ENCODE results near the gene LTF.
A peak's percentile ranks its signal among the peaks of the same experiment; 100 is the strongest.
"Not testable (repeated sequence)": the region's sequence is repeated elsewhere in the genome, so short reads cannot be mapped to it uniquely, and the experiment has no call there.

Gene LTF

GRCh38 chr3:46409739-46410489 lies 54.8 kb downstream of the LTF start:
- DNase-seq = no peak

- DNase-seq = no peak
Observed at GRCh38 chr3:46408853-46409252, 55.9 kb downstream of the LTF start.

- DNase-seq = no peak
Observed at GRCh38 chr3:46407970-46408369, 56.7 kb downstream of the LTF start.

GRCh38 chr3:46406788-46407611 lies 57.7 kb downstream of the LTF start, which contains the start of the genes CCR5AS and CCRL2:
TSS of gene CCR5AS (minus strand) at chr3:46407066.
TSS of gene CCRL2 (plus strand) at chr3:46407259. CDS start at chr3:46408080, 821 bp downstream.
- DNase-seq = peak; percentile 30

- DNase-seq = no peak
Observed at GRCh38 chr3:46406443-46406787, 58.3 kb downstream of the LTF start.

- DNase-seq = no peak
Observed at GRCh38 chr3:46405301-46406019, 59.2 kb downstream of the LTF start.

GRCh38 chr3:46402902-46403301 lies 61.8 kb downstream of the LTF start:
- not testable (repeated sequence) for DNase-seq

GRCh38 chr3:46401579-46401978 lies 63.1 kb downstream of the LTF start:
- no peak for DNase-seq

- no peak for DNase-seq
Observed at GRCh38 chr3:46400846-46401245, 63.9 kb downstream of the LTF start.

GRCh38 chr3:46400000-46400734 lies 64.5 kb downstream of the LTF start:
- DNase-seq = peak; percentile 87

GRCh38 chr3:46399557-46399956 lies 65.1 kb downstream of the LTF start:
- DNase-seq = peak; percentile 14

GRCh38 chr3:46399098-46399497 lies 65.6 kb downstream of the LTF start:
- no peak for DNase-seq

GRCh38 chr3:46398186-46398955 lies 66.3 kb downstream of the LTF start:
- no peak for DNase-seq

GRCh38 chr3:46397111-46397510 lies 67.6 kb downstream of the LTF start:
- DNase-seq = no peak

GRCh38 chr3:46395766-46396530 lies 68.8 kb downstream of the LTF start:
- DNase-seq = no peak

- DNase-seq = no peak
Observed at GRCh38 chr3:46395210-46395661, 69.5 kb downstream of the LTF start.

GRCh38 chr3:46393554-46394434 lies 70.9 kb downstream of the LTF start:
- DNase-seq = no peak

GRCh38 chr3:46393011-46393410 lies 71.7 kb downstream of the LTF start:
- no peak for DNase-seq

GRCh38 chr3:46391526-46391925 lies 73.2 kb downstream of the LTF start:
- DNase-seq = not testable (repeated sequence)

- DNase-seq = no peak
Observed at GRCh38 chr3:46389306-46389705, 75.4 kb downstream of the LTF start.
